GM23248 (cell line): ENCODE measurements around the gene ATP5F1D.

Source experiments
- EZH2 ChIP-seq: fragments of 200-600 bp; sonication (generic); IDR thresholded peaks from 2 replicates; pipeline ENCODE4 v1.6.1; 2018; ENCODE audit warnings: antibody characterized with exemption, mild to moderate bottlenecking; ENCODE audit not compliant: insufficient read depth, poor library complexity, severe bottlenecking
- EZH2phosphoT487 ChIP-seq: fragments of 200-600 bp; sonication (generic); IDR thresholded peaks from 2 replicates; pipeline ENCODE4 v1.6.1; 2018; ENCODE audit warnings: antibody characterized with exemption, moderate library complexity, mild to moderate bottlenecking, low read depth; ENCODE audit not compliant: insufficient read depth

- TF ChIP-seq EZH2phosphoT487 = no peak
- TF ChIP-seq EZH2 = no peak
These were observed 34.6 kb upstream of the ATP5F1D start for GRCh38 chr19:1206864-1207450.
